RPMI8226 (cell line): ENCODE data around the gene TTBK1.

ENCODE experiments used
- DNase-seq: peaks from one replicate; pipeline ENCODE4 v3.0.0-alpha.2; 2015

The TTBK1 gene

DNA sequence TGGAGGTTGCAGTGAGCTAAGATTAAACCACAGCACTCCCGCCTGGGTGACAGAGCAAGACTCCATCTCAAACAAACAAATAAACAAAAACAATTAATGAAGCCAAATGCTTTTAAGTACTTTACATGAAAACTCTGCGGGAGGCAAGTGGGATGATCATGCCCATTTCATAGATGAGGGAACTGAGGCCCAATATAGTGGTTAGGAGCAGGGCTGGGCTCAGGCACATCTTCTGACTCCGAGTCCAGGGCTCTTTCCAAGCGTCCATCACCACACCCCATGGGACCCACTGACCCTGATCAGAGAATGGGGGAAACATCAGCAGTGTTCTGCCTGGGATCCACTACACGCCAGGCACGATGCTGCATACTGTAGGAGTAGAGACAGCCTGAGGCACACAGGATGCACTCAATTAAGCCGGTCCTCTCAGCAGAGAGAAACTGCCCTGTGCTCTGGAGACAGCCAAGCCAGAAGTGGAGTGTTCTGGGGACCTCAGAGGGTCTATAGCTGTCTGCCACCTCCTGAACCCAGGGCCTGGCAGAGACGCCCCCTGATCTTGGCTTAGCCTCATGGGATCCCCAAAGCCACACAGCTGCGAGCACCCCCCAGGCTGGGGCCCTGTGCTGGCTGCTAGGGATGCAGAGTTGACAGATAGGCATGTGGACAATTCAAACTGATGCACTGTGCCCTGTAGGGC is 13.5 kb downstream of the TTBK1 start:
- no peak for DNase-seq

DNA sequence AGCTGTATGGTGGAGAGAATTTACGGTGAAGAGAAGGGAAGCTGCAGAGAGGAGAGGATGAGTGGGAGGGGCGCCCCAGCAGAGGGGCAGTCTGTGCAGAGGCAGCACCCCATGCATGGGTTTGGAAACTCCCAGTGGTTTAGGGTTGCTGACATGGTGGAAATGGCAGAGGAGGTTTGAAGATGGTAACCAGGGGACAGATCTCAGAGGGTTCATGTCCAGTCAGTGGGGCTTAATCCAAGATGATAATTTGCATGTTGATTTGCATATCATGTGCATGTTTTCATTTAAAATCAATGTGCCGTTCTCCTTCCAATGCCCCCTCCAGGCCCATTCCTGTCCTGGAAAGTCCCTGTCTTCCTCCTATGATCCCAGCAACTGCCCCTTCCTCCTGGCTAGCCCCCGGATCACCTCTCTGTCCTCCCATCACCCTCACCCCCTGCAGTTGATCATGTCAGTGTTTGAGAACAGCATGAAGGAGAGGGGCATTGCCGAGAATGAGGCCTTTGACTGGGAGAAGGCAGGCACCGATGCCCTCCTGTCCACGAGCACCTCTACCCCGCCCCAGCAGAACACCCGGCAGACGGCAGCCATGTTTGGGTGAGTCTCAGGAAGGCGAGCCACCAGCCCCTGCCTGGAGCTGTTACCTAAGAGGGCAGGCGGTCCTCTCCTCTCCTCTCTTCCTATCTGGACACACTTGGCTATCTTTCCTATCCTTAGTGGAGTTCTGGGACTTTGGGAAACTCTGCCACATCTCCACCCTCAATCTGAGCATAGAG is 14.3 kb downstream of the TTBK1 start:
- DNase-seq: peak; percentile 30

DNA sequence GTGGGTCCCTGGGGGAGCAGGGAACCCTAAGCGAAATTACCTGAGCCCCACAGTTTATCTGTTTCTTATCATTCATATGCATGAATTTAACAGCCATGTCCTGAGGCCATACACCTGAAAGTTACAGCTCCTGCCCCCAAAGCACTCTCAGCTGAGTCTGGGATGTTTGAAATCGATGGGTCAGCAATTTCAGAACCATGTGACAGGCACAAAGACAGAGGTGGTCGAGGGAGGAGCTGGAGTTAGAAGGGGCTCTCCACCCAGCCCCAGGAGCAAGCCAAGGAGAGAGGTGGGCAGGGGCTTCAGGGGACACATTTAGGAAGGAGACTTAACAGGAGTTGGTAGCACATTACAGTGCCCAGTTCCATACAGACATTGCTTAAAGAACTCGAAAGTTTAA is 14.9 kb downstream of the TTBK1 start:
- DNase-seq: no peak

DNA sequence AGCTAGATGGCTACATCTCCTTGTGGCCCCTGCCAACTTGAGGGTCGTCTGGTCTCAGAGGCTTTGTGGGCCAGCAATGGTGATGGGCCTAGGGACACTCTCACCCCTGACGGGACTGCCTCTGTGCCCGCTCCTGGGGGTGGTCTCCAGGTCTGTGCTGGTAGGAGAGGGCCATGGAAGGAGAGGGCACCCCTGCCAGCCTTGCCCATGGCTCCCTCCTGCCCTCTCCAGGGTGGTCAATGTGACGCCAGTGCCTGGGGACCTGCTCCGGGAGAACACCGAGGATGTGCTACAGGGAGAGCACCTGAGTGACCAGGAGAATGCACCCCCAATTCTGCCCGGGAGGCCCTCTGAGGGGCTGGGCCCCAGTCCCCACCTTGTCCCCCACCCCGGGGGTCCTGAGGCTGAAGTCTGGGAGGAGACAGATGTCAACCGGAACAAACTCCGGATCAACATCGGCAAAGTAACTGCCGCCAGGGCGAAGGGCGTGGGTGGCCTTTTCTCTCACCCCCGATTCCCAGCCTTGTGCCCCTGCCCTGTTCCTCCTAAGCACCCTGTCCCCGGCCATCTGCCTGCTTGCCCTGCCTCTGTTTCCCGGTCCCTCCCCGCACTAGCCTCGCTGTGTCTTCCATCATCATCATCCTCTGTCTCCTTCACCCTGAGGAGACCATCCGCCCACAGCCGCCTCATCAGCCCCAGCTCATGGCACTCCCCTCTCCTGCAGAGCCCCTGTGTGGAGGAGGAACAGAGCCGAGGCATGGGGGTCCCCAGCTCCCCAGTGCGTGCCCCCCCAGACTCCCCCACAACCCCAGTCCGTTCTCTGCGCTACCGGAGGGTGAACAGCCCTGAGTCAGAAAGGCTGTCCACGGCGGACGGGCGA is 15.8 kb downstream of the TTBK1 start:
- no peak for DNase-seq

DNA sequence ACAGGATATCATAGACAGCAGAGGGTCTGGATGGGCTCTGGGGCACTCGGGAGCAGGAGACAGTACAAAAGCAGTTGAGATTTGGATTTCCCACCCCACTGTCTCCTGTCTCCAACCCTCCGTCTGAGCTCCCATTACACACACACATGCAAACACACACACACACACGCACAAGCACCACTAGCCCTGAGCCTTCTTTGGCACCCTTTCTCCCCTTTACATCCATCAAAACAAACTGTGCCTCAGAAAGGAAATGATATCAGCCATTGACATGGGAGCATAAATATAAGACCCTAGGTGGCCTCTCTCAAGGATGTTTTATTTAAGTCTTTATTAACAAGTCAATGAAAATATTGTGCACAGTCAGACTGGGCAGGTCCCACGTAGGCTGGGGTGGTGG is 17.5 kb downstream of the TTBK1 start:
- DNase-seq: no peak

DNA sequence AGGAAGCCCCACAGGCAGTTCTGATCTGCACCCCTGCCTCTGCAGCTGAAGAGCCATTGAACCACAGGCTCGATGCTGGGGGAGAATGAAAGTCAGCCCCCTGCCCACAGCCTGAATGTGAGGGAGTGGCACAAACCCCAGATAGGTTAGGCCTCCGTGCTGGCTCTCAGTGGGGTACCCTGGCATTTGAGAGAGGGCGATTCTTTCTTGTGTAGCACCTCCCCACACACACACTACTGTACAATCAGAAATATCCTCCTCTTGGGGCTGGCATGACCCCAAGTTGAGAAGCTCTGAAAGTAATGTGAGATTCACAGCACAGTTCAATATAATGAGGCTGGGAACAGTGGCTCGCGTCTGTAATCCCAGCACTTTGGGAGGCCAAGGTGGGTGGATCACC is 17.9 kb downstream of the TTBK1 start:
- no peak for DNase-seq

DNA sequence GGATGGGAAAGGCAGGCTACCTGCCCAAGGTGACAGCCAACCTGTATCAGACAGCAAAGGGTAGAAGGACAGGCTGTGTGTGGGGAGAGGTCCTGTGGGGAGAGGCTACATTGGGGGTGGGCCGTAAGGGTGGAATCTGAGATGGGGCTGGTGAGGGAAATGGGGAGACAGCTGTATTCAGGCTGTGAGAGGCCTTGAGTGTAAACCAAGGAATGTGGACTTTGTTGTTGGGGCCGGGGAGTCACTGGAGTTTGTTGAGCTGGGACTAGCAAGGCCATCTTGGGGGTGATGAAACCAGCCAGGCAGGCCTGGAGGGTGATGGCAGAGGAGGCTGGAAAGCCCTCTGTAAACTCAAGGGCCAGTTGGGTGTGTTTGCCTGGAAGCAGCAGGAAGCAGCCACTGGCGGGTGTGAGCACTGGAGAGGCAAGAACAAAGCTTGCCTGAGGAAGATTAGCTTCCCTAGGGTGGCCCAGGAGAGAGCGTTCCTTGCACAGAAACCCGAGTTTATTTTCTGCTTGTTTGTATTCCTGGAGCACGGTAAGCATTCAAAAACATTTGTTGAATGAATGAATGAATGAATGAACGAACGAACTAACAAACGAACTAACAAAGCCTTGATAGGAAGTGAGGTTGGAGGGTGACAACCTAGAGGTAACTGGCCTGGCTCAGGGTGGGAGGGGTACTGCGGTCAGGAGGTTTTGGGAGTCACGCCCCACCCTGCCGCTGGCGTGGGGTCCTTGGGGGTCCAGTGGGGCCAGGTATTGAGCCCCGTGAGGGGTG is 18.9 kb downstream of the TTBK1 start:
- no peak for DNase-seq

DNA sequence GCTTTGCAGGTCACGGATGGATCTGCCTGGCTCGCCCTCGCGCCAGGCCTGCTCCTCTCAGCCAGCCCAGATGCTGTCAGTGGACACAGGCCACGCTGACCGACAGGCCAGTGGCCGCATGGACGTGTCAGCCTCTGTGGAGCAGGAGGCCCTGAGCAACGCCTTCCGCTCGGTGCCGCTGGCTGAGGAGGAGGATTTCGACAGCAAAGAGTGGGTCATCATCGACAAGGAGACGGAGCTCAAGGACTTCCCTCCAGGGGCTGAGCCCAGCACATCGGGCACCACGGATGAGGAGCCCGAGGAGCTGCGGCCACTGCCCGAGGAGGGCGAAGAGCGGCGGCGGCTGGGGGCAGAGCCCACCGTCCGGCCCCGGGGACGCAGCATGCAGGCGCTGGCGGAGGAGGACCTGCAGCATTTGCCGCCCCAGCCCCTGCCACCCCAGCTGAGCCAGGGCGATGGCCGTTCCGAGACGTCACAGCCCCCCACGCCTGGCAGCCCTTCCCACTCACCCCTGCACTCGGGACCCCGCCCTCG is 19.6 kb downstream of the TTBK1 start:
- DNase-seq: no peak

DNA sequence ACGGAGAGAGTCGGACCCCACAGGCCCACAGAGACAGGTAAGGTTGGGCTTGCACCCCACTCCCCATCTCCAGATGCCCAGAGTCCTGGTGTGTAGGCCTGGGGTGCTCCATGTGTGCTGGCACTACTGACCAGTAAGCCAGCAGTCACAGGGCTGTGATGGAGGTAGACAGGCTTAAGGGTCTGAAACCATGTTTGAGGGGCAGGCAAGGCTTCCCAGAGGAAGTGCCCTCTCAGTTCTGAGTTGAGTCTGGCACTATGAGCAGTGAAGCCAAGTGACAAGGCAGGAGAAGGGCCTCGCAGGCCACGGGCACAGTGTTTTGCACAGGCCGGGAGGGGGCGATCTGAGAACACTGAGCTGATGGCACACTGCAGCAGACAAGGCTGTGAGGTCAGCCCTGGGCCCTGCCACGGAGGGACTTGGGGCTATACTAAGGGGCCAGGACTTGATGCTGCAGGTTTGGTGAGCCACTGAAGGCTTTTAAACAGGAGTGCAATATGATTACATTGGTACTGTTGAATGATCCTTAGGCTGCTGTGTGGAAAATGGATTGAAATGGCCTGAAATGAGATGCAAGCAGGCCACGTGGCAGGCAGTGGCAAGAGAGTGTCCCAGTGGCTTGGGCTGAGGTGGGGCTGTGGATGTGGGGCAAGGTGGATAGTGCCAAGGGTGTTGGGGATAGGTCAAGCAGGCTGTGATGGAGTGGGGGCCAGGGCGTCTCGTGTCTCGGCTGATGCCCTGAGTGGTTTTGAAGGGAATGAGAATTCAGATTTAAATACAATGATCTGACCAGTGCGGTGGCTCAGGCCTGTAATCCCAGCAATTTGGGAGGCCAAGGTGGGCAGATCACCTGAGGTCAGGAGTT is 20.3 kb downstream of the TTBK1 start:
- DNase-seq: peak; percentile 81

DNA sequence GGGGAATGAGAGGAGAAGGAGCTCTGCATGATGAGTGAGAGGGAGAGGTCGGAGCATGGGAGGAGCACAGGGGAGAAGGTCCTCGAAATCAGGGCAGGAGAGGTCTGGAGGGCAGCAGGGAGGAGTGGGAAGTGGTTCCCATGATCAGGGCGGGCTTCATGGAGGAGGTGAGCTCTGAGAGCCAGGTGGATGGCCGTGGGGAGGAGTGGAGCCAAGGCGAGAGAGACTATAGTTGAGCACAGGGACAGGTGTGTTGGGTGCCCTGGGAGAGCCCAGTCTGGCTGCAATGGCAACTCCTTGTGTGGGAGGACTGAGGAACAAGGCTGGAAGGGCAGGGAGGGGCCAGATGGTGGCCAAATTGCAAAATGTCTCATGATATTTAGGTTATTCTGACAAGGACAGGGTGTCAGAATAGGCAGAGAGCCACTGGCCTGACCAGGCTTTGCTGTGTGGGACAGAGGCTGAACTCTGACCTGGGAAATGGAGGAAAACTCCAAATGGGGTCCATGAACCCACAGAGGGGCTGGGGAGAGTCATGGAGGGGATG is 21.4 kb downstream of the TTBK1 start:
- DNase-seq: no peak

DNA sequence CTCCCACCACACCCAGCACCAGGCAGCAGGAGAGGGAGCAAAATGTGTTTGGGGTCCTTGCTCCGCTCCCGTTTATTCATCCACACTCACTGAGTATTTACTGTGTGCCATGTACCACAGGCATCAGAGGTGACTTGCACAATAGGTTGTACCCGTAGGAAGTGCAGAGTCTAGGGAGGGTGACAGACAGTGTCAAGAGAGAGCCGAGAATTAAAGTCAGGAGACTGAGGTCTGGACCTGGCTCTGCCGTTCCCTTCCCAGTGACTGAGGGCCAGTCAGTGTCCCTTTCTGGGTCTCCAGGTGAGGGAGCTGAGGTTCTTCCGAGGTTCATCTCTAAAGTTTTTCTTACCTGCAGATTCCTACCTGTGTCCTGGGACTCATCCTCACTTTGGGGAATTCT is 22.3 kb downstream of the TTBK1 start:
- DNase-seq: no peak

DNA sequence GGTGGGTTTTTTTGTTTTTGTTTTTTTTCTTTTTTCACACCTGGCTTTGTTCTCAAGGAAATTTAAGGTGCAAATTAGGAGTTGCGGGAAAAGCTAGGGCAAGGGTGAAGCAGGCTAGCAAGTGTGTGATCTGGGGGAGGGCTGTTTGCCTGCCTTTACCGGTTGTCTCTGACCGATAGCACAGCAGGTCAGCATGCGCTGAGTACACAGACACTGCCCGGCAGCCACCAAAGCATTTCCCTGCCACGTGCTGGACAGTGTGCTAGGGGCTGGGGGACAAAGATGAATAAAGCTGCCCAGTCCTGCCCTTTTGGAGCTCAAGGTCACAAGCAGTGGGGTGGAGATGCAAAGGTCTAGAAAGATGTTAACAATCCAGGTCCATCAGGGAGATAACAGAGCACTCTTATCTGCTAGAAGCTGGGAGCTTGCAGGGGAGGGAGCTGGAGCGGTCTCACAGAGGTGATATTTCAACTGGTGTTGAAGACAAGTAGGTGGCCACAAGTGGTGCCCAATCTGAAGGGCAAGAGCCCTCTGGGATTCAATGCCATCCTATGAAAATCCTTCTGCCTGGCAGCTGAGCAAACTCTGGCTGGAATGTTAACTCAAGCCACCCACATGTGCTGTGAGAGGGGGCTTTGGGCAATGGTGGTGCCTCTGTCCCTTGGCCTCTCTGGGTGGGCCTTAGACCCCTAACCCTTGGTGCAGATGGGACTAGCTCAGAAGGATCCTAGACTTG is 24.5 kb downstream of the TTBK1 start:
- no peak for DNase-seq

DNA sequence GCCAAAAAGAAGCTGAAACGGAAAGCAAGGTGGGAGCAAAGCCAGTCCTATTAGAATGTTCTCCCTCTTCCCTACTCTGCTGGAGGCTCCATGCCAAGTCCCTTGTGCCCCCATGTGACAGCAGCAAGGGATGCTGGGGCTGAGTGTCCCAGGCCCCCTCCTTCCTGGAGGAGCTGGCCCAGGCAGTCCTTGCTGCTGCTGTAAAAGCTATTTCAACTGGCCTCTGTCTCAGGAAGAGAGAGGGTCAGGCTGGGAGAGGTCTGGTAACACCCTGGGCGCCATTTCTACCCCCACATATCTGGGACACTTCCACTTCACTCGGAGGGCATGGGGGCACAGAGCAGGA is 25.0 kb downstream of the TTBK1 start:
- no peak for DNase-seq

DNA sequence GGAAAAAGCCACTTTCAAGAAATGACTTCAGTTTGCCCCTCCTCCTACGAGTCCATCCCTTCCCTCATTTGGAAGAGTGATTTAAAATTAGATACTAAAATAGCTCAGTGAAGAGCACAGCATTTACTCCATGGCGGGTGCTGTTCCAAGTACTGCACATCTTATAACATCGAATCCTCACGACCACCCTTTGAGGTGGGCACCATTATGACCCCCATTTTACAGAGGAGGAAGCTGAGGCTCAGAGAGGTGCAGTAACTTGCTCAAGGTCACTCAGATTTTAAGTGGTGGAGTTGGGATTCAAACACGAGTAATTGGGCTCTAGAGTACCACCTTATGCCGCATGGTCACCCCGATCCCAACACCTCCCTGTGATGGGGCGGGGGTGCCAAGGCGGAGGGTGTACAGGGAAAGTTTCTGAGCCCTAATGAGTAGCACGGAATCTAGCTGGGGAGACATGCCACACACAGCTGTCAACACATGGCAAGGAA is 25.5 kb downstream of the TTBK1 start:
- no peak for DNase-seq

DNA sequence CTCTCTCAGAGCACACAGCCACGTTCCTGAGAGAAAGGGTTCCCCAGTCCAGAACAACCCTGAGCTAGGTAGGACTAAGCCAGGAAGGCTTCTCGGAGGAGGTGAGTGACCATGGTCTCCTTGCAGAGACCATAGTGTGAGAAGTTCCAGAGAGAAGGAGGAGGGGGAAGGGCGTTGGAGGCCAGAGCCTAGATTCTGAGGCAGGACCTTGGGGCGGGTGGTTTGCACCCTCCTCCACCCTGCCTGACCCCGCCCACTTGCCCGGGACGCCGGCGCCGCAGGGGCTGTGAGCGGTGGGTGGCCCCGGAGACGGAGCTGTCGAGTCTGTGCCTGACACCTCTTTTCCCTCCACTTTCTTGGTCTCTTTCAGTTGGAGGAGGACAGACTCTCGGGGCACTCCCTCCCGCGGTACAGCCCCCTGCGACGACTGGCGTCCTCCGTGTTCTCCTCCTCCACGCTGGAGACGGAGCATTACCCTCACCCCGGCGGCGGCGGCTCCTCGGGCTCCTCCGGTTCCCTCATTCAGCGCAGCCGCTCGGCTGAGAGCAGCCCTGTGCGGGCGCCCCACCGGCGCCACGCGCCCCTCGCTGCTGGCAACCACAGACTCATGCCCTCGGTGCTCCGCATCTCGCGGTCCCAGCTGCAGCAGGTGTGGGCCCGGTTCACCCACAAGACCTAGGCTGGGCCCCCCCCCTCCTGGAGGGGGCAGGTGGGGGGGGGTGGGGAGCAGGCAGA is 26.2 kb downstream of the TTBK1 start:
- peak; percentile 39 for DNase-seq

DNA sequence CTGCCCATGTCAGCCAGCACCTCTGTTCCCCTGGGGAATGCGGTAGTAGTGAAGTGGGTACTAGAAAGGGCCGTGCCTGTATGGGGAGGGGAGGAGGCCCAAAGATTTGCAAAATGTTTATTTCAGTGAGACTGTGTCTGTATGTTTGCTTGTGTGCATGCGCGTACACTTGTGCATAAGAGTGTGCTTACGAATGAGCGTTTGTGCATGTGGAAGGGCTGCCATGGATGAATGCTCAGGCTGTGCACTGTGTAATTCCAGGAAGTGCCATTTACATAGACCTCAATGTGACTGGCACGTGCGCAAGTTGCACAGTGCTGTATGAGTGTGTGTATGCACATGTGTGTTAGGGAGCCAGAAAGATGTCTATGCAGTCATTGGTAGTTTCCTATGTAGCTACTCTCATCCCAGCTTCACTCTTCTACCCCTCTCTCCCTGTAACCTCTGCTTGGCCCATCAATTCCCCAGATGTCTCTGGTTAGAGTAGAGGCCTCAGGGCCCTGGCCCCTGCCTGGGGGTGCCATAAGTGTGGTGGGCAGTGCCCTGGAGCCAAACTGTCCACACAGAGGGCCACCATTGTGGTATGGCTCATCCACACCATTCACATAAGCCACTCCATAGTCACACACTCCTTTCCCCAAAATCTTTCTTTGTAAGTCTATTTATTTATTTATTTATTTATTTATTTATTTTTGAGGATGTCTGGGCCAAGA is 28.0 kb downstream of the TTBK1 start:
- DNase-seq: no peak

DNA sequence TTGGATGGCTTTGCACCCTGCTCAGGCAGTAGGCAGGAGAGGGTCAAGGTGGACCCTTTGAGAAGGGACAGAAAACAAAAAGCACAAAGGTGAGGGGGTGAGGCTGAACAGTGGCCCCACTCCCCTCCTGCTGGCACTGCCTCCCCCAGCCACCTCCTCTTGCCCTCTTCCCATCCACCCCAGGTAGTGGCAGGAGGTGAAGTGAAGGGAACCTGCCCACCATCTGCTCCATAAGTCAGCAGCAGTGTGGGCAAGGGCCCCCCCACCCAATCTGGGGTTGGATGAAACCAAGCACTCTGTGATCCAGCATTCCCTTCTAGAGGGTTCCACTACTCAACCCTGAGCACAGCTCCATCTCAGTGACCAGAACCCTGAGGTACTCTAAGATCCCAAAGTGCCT is 28.7 kb downstream of the TTBK1 start:
- DNase-seq: no peak

DNA sequence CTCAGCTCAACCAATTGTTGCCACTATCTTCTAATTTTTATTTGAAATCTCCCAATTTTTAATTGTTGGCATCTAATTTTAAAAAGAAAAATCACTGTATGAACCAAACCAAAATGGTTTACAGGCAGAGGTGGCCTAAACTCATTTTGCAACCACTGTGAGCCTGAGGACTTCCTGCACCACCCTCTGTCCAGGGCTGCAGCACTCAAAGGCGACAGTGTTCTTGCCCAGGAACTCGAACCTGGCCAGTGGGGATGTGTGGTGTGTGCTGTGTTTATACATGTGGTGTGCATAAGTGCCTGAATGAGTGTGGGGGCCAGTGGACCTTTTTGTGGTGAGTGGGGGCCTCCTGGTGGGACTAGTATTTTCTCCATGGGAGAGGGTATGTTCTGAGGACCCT is 30.4 kb downstream of the TTBK1 start:
- DNase-seq: no peak
